ENCODE results near the gene RSPO3. TPM values are rescaled to one million over a fixed set of nuclear protein-coding genes. Genes with fewer than 3 reads are reported as not detected.

Gene RSPO3
- total RNA-seq, 1 donor from 2014 or later = not detected

- no peak overlapping the region for H3K27ac Mint-ChIP-seq (ENCODE audit: unreplicated experiment)
- no peaks in the 10 kb centered on the region for H3K36me3 Mint-ChIP-seq (ENCODE audit: low read depth)
- H3K9me3 Mint-ChIP-seq = no peaks in the 10 kb centered on the region
- H3K27me3 Mint-ChIP-seq (ENCODE audit: low read depth) = peaks cover 96% of the 10 kb centered on the region
- TF ChIP-seq CTCF (conservative IDR thresholded peaks at IDR 0.05) = no peak
- H3K4me3 Mint-ChIP-seq = no peak overlapping the region
- H3K4me1 Mint-ChIP-seq = peaks cover 4% of the 10 kb centered on the region
- DNase-seq (ENCODE audit: low read depth, low spot score) = no peak
These were observed 5.7 kb downstream of the RSPO3 start for GRCh38 chr6:127124172-127124571.

GRCh38 chr6:127124680-127125079 is 6.2 kb downstream of the RSPO3 start:
- H3K27ac Mint-ChIP-seq (ENCODE audit: unreplicated experiment) = no peak overlapping the region
- peaks cover 96% of the 10 kb centered on the region for H3K27me3 Mint-ChIP-seq (ENCODE audit: low read depth)
- H3K4me1 Mint-ChIP-seq = peaks cover 4% of the 10 kb centered on the region
- TF ChIP-seq CTCF (conservative IDR thresholded peaks at IDR 0.05) = no peak
- H3K4me3 Mint-ChIP-seq = no peak overlapping the region
- DNase-seq (ENCODE audit: low read depth, low spot score) = no peak
- H3K36me3 Mint-ChIP-seq (ENCODE audit: low read depth) = no peaks in the 10 kb centered on the region
- no peaks in the 10 kb centered on the region for H3K9me3 Mint-ChIP-seq

GRCh38 chr6:127128066-127128465 is 9.6 kb downstream of the RSPO3 start:
- no peak for TF ChIP-seq CTCF (conservative IDR thresholded peaks at IDR 0.05)
- DNase-seq (ENCODE audit: low read depth, low spot score) = no peak
- no peaks in the 10 kb centered on the region for H3K9me3 Mint-ChIP-seq
- no peaks in the 10 kb centered on the region for H3K36me3 Mint-ChIP-seq (ENCODE audit: low read depth)
- H3K4me1 Mint-ChIP-seq = no peaks in the 10 kb centered on the region
- H3K4me3 Mint-ChIP-seq = no peak overlapping the region
- H3K27me3 Mint-ChIP-seq (ENCODE audit: low read depth) = peaks cover 82% of the 10 kb centered on the region
- H3K27ac Mint-ChIP-seq (ENCODE audit: unreplicated experiment) = no peak overlapping the region

- H3K36me3 Mint-ChIP-seq (ENCODE audit: low read depth) = no peaks in the 10 kb centered on the region
- H3K27ac Mint-ChIP-seq (ENCODE audit: unreplicated experiment) = no peak overlapping the region
- no peak for TF ChIP-seq CTCF (conservative IDR thresholded peaks at IDR 0.05)
- H3K9me3 Mint-ChIP-seq = no peaks in the 10 kb centered on the region
- no peak for DNase-seq (ENCODE audit: low read depth, low spot score)
- no peak overlapping the region for H3K4me3 Mint-ChIP-seq
- H3K27me3 Mint-ChIP-seq (ENCODE audit: low read depth) = peaks cover 70% of the 10 kb centered on the region
- no peaks in the 10 kb centered on the region for H3K4me1 Mint-ChIP-seq
These were observed 10.8 kb downstream of the RSPO3 start for GRCh38 chr6:127129251-127129650.

- no peaks in the 10 kb centered on the region for H3K36me3 Mint-ChIP-seq (ENCODE audit: low read depth)
- peaks cover 2% of the 10 kb centered on the region for H3K9me3 Mint-ChIP-seq
- no peak for TF ChIP-seq CTCF (conservative IDR thresholded peaks at IDR 0.05)
- no peak overlapping the region for H3K4me3 Mint-ChIP-seq
- peaks cover 52% of the 10 kb centered on the region for H3K27me3 Mint-ChIP-seq (ENCODE audit: low read depth)
- no peak for DNase-seq (ENCODE audit: low read depth, low spot score)
- H3K27ac Mint-ChIP-seq (ENCODE audit: unreplicated experiment) = no peak overlapping the region
- H3K4me1 Mint-ChIP-seq = no peaks in the 10 kb centered on the region
These were observed 12.8 kb downstream of the RSPO3 start for GRCh38 chr6:127131275-127131674.
